ENCODE measurements around the gene PNPLA6. TPM values are rescaled to one million over a fixed set of nuclear protein-coding genes. Genes with fewer than 3 reads are reported as not detected.

PNPLA6 gene
- total RNA-seq, 1 experiment from 2014 or later: 176 TPM

- DNase-seq (ENCODE audit: low read depth, low spot score) (no peak), ATAC-seq (no peak)
- Histone ChIP-seq H3K4me1 (ENCODE audit: control insufficient read depth, insufficient read depth, low read length) (no peaks in the 10 kb centered on the region), H3K27ac (ENCODE audit: low read length) (no peak overlapping the region), H3K4me3 (ENCODE audit: low read depth in 2 of 2, low read length in 2 of 2) (no peak overlapping the region), H3K9me3 (ENCODE audit: control insufficient read depth, insufficient read depth, low read depth, low read length) (no peaks in the 10 kb centered on the region), H3K27me3 (ENCODE audit: control insufficient read depth, insufficient read depth, low read length) (no peaks in the 10 kb centered on the region), H3K36me3 (ENCODE audit: control insufficient read depth, insufficient read depth, low read length) (no peaks in the 10 kb centered on the region; the same call in 1 of the 2 replicates)
- intact Hi-C loops (cut with micrococcal nuclease; ENCODE audit: unreplicated experiment) (no loop called here), in situ Hi-C loops (cut with HindIII; ENCODE audit: low pct_unique_long_range_greater_than_20kb, low sequenced_read_pairs) (no loop called here)
- ChIA-PET POLR2A (no interaction called here), CTCF (no interaction called here)
- TF ChIP-seq, protein P1, sequence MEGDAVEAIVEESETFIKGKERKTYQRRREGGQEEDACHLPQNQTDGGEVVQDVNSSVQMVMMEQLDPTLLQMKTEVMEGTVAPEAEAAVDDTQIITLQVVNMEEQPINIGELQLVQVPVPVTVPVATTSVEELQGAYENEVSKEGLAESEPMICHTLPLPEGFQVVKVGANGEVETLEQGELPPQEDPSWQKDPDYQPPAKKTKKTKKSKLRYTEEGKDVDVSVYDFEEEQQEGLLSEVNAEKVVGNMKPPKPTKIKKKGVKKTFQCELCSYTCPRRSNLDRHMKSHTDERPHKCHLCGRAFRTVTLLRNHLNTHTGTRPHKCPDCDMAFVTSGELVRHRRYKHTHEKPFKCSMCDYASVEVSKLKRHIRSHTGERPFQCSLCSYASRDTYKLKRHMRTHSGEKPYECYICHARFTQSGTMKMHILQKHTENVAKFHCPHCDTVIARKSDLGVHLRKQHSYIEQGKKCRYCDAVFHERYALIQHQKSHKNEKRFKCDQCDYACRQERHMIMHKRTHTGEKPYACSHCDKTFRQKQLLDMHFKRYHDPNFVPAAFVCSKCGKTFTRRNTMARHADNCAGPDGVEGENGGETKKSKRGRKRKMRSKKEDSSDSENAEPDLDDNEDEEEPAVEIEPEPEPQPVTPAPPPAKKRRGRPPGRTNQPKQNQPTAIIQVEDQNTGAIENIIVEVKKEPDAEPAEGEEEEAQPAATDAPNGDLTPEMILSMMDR (IDR thresholded peaks at IDR 0.05): no peak
- TF ChIP-seq TCF7L2 (IDR thresholded peaks at IDR 0.05; ENCODE audit: low read depth, low read length) (no peak), POLR2AphosphoS5 (IDR thresholded peaks at IDR 0.05; ENCODE audit: low read depth, low read length) (no peak), SIN3A (IDR thresholded peaks at IDR 0.05; ENCODE audit: borderline replicate concordance, insufficient read depth, low read depth, low read length) (no peak)
- TF ChIP-seq, protein P2, sequence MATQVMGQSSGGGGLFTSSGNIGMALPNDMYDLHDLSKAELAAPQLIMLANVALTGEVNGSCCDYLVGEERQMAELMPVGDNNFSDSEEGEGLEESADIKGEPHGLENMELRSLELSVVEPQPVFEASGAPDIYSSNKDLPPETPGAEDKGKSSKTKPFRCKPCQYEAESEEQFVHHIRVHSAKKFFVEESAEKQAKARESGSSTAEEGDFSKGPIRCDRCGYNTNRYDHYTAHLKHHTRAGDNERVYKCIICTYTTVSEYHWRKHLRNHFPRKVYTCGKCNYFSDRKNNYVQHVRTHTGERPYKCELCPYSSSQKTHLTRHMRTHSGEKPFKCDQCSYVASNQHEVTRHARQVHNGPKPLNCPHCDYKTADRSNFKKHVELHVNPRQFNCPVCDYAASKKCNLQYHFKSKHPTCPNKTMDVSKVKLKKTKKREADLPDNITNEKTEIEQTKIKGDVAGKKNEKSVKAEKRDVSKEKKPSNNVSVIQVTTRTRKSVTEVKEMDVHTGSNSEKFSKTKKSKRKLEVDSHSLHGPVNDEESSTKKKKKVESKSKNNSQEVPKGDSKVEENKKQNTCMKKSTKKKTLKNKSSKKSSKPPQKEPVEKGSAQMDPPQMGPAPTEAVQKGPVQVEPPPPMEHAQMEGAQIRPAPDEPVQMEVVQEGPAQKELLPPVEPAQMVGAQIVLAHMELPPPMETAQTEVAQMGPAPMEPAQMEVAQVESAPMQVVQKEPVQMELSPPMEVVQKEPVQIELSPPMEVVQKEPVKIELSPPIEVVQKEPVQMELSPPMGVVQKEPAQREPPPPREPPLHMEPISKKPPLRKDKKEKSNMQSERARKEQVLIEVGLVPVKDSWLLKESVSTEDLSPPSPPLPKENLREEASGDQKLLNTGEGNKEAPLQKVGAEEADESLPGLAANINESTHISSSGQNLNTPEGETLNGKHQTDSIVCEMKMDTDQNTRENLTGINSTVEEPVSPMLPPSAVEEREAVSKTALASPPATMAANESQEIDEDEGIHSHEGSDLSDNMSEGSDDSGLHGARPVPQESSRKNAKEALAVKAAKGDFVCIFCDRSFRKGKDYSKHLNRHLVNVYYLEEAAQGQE (IDR thresholded peaks at IDR 0.05; ENCODE audit: insufficient read depth in 1 of 2, low read depth in 2 of 2, low read length in 1 of 2): no peak
- no TSS peak for BruUV-seq (replicated peaks)
Measured at GRCh38 chr19:7598180-7598579, 62.7 kb downstream of the PNPLA6 start.

DNA sequence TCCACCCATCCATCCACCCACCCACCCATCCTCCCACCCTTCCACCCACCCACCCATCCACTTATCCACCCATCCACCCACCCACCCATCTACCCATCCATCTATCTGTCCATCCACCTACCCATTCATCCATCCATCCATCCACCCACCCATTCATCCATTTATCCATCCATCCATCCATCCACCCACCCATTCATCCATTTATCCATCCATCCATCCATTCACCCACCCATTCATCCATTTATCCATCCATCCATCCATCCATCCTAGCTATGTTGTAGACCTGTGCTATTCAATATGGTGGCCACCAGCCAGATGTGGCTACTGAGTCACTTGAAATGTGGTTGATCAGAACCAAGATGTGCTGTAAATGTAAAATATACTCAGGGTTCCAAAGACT is 65.2 kb downstream of the PNPLA6 start:
- no peaks in the 10 kb centered on the region; the same call in 1 of the 2 replicates for H3K36me3 ChIP-seq (ENCODE audit: control insufficient read depth, insufficient read depth, low read length)
- CTCF ChIA-PET: no interaction called here
- intact Hi-C loops (cut with micrococcal nuclease; ENCODE audit: unreplicated experiment): no loop called here
- in situ Hi-C loops (cut with HindIII; ENCODE audit: low pct_unique_long_range_greater_than_20kb, low sequenced_read_pairs): no loop called here
- no peak overlapping the region for H3K4me3 ChIP-seq (ENCODE audit: low read depth in 2 of 2, low read length in 2 of 2)
- no peak for ATAC-seq
- TF ChIP-seq TCF7L2 (IDR thresholded peaks at IDR 0.05; ENCODE audit: low read depth, low read length) (no peak), POLR2AphosphoS5 (IDR thresholded peaks at IDR 0.05; ENCODE audit: low read depth, low read length) (no peak), SIN3A (IDR thresholded peaks at IDR 0.05; ENCODE audit: borderline replicate concordance, insufficient read depth, low read depth, low read length) (no peak)
- TF ChIP-seq, protein P1 (IDR thresholded peaks at IDR 0.05): no peak
- TF ChIP-seq, protein P2 (IDR thresholded peaks at IDR 0.05; ENCODE audit: insufficient read depth in 1 of 2, low read depth in 2 of 2, low read length in 1 of 2): no peak
- no peaks in the 10 kb centered on the region for H3K9me3 ChIP-seq (ENCODE audit: control insufficient read depth, insufficient read depth, low read depth, low read length)
- no peaks in the 10 kb centered on the region for H3K4me1 ChIP-seq (ENCODE audit: control insufficient read depth, insufficient read depth, low read length)
- no peak for DNase-seq (ENCODE audit: low read depth, low spot score)
- POLR2A ChIA-PET: no interaction called here
- no peak overlapping the region for H3K27ac ChIP-seq (ENCODE audit: low read length)
- no TSS peak for BruUV-seq (replicated peaks)
- H3K27me3 ChIP-seq (ENCODE audit: control insufficient read depth, insufficient read depth, low read length): no peaks in the 10 kb centered on the region

All from Panc1 (cell line).